HepG2 (cell line): ENCODE measurements around the gene B3GNT5. TPM values are rescaled to one million over a fixed set of nuclear protein-coding genes. Genes with fewer than 3 reads are reported as not detected.

Experiments used
- KAT7 ChIP-seq: IDR thresholded peaks from 2 replicates; pipeline ENCODE4 v1.6.1; 2018; ENCODE audit warnings: borderline replicate concordance, missing compliant biosample characterization
- MEIS1 ChIP-seq: sonication (generic); formaldehyde crosslinking; IDR thresholded peaks from 2 replicates; pipeline ENCODE4 v1.9.0; 2021; ENCODE audit warnings: mild to moderate bottlenecking, missing genetic modification reagents, moderate library complexity, borderline replicate concordance
- PHF8 ChIP-seq: sonication (generic); formaldehyde crosslinking; IDR thresholded peaks from 2 replicates; pipeline ENCODE4 v1.5.0; 2020; ENCODE audit warnings: missing genetic modification reagents
- TSC22D2 ChIP-seq: sonication (generic); formaldehyde crosslinking; IDR thresholded peaks from 2 replicates; pipeline ENCODE4 v1.5.1; 2020; ENCODE audit warnings: missing genetic modification reagents, mild to moderate bottlenecking, borderline replicate concordance
- U2AF1 ChIP-seq: fragments of 200-400 bp; formaldehyde crosslinking; optimal IDR thresholded peaks from 2 replicates; pipeline ENCODE3; 2017; ENCODE audit warnings: mild to moderate bottlenecking, low read depth, low read length
- ZEB1 ChIP-seq: IDR thresholded peaks from 2 replicates; pipeline ENCODE4 v1.6.1; 2012; ENCODE audit warnings: mild to moderate bottlenecking, low read depth, inconsistent platforms; ENCODE audit not compliant: insufficient replicate concordance
- ZNF275 ChIP-seq: sonication (generic); formaldehyde crosslinking; IDR thresholded peaks from 2 replicates; pipeline ENCODE4 v1.8.0; 2022; ENCODE audit warnings: missing genetic modification reagents, mild to moderate bottlenecking, inconsistent platforms, borderline replicate concordance
- ZNF543 ChIP-seq: sonication (generic); formaldehyde crosslinking; IDR thresholded peaks from 2 replicates; pipeline ENCODE4 v1.4.0; 2020; ENCODE audit warnings: mild to moderate bottlenecking, missing genetic modification reagents
- ZNF572 ChIP-seq: sonication (generic); formaldehyde crosslinking; IDR thresholded peaks from 2 replicates; pipeline ENCODE4 v1.5.1; 2020; ENCODE audit warnings: mild to moderate bottlenecking, missing genetic modification reagents
- ZNF724P ChIP-seq: sonication (generic); formaldehyde crosslinking; IDR thresholded peaks from 2 replicates; pipeline ENCODE4 v1.8.0; 2022; ENCODE audit warnings: missing genetic modification reagents, borderline replicate concordance
- polyA plus RNA-seq, 8 experiments: library from polyadenylated mRNA; depleted of rRNA in 3 of 8; stranded (reverse) in 7 of 8; unstranded in 1 of 8; fragments of >200 nt; fragmentation: Illumina TruSeq in 4 of 8; extraction: Trizol in 4 of 8; gene quantifications; 2 replicates each; pipeline versions ENCODE4 v1.2.1 to v1.2.3, GENCODE V29; 2011 to 2016; ENCODE audit warnings: low read depth in 4 of 8, missing spikeins in 1 of 8, mixed read lengths in 1 of 8; ENCODE audit not compliant: insufficient read depth in 1 of 8
- total RNA-seq, 5 experiments: library from RNA; depleted of rRNA; stranded (reverse); fragments of >200 nt; fragmentation: Illumina TruSeq; extraction: Trizol; gene quantifications; 2 replicates each; pipeline ENCODE4 v1.2.3, GENCODE V29; 2016; ENCODE audit warnings: low read depth in 1 of 5
- TF ChIP-seq, protein P1 (sequence below): sonication (generic); formaldehyde crosslinking; IDR thresholded peaks from 2 replicates; pipeline ENCODE4 v1.4.0; 2020; ENCODE audit warnings: missing genetic modification reagents
- TF ChIP-seq, protein P2 (sequence below): sonication (generic); formaldehyde crosslinking; IDR thresholded peaks from 2 replicates; pipeline ENCODE4 v1.8.0; 2022; ENCODE audit warnings: mild to moderate bottlenecking, missing genetic modification reagents; ENCODE audit not compliant: insufficient replicate concordance
- TF ChIP-seq, protein P3 (sequence below): sonication (generic); formaldehyde crosslinking; IDR thresholded peaks from 2 replicates; pipeline ENCODE4 v1.4.0; 2020; ENCODE audit warnings: missing genetic modification reagents
- TF ChIP-seq, protein P4 (sequence below): sonication (generic); formaldehyde crosslinking; IDR thresholded peaks from 2 replicates; pipeline ENCODE4 v1.5.0; 2020; ENCODE audit warnings: mild to moderate bottlenecking, missing genetic modification reagents, borderline replicate concordance
- TF ChIP-seq, protein P5 (sequence below): IDR thresholded peaks from 2 replicates; pipeline ENCODE4 v1.6.1; 2016; ENCODE audit warnings: missing compliant biosample characterization, missing genetic modification reagents, borderline replicate concordance

B3GNT5 gene
- total and polyA plus RNA-seq, 2 of the 13 experiments (the other 11 are each of a cell fraction or from before 2014, with no cell fraction given): not detected

DNA sequence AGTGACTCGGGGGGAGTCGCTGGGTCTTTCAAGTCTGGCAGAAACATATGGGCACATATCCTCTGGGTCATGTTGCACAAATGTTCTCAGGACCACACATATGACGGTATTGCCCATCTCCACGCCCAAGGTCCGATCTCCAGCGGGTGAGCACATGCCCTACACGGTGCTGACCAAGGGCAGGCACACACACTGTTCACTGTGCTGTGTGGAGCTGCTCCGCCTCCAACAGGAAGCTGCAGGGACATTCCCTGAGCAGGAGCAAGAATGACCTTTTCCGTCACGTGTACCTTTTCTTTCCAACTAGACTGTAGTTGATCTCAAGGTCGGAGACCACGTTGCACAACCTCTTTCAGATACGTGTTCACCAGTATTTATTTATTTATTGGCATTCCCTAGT, 41.7 kb upstream of the B3GNT5 start (continued):
- no peak for TF ChIP-seq TSC22D2
- 0 out of 2 replicates have a peak, but pooled peaks have one; percentile 45 for TF ChIP-seq ZNF572 (CRISPR knock-in tag)
- no peak; the same call in 1 of the 2 replicates for TF ChIP-seq ZNF275 (CRISPR knock-in tag)
- TF ChIP-seq, protein P1, sequence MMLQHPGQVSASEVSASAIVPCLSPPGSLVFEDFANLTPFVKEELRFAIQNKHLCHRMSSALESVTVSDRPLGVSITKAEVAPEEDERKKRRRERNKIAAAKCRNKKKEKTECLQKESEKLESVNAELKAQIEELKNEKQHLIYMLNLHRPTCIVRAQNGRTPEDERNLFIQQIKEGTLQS: no peak
- TF ChIP-seq, protein P2, sequence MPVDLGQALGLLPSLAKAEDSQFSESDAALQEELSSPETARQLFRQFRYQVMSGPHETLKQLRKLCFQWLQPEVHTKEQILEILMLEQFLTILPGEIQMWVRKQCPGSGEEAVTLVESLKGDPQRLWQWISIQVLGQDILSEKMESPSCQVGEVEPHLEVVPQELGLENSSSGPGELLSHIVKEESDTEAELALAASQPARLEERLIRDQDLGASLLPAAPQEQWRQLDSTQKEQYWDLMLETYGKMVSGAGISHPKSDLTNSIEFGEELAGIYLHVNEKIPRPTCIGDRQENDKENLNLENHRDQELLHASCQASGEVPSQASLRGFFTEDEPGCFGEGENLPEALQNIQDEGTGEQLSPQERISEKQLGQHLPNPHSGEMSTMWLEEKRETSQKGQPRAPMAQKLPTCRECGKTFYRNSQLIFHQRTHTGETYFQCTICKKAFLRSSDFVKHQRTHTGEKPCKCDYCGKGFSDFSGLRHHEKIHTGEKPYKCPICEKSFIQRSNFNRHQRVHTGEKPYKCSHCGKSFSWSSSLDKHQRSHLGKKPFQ (CRISPR knock-in tag): no peak
- no peak for TF ChIP-seq U2AF1
- TF ChIP-seq ZEB1: no peak
- no peak for TF ChIP-seq ZNF724P (CRISPR knock-in tag)
- TF ChIP-seq KAT7: no peak
- TF ChIP-seq, protein P3, sequence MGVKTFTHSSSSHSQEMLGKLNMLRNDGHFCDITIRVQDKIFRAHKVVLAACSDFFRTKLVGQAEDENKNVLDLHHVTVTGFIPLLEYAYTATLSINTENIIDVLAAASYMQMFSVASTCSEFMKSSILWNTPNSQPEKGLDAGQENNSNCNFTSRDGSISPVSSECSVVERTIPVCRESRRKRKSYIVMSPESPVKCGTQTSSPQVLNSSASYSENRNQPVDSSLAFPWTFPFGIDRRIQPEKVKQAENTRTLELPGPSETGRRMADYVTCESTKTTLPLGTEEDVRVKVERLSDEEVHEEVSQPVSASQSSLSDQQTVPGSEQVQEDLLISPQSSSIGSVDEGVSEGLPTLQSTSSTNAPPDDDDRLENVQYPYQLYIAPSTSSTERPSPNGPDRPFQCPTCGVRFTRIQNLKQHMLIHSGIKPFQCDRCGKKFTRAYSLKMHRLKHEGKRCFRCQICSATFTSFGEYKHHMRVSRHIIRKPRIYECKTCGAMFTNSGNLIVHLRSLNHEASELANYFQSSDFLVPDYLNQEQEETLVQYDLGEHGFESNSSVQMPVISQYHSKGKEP (CRISPR knock-in tag): no peak
- TF ChIP-seq MEIS1 (CRISPR knock-in tag): peak; percentile 50; the same call in 1 of the 2 replicates
- TF ChIP-seq, protein P4, sequence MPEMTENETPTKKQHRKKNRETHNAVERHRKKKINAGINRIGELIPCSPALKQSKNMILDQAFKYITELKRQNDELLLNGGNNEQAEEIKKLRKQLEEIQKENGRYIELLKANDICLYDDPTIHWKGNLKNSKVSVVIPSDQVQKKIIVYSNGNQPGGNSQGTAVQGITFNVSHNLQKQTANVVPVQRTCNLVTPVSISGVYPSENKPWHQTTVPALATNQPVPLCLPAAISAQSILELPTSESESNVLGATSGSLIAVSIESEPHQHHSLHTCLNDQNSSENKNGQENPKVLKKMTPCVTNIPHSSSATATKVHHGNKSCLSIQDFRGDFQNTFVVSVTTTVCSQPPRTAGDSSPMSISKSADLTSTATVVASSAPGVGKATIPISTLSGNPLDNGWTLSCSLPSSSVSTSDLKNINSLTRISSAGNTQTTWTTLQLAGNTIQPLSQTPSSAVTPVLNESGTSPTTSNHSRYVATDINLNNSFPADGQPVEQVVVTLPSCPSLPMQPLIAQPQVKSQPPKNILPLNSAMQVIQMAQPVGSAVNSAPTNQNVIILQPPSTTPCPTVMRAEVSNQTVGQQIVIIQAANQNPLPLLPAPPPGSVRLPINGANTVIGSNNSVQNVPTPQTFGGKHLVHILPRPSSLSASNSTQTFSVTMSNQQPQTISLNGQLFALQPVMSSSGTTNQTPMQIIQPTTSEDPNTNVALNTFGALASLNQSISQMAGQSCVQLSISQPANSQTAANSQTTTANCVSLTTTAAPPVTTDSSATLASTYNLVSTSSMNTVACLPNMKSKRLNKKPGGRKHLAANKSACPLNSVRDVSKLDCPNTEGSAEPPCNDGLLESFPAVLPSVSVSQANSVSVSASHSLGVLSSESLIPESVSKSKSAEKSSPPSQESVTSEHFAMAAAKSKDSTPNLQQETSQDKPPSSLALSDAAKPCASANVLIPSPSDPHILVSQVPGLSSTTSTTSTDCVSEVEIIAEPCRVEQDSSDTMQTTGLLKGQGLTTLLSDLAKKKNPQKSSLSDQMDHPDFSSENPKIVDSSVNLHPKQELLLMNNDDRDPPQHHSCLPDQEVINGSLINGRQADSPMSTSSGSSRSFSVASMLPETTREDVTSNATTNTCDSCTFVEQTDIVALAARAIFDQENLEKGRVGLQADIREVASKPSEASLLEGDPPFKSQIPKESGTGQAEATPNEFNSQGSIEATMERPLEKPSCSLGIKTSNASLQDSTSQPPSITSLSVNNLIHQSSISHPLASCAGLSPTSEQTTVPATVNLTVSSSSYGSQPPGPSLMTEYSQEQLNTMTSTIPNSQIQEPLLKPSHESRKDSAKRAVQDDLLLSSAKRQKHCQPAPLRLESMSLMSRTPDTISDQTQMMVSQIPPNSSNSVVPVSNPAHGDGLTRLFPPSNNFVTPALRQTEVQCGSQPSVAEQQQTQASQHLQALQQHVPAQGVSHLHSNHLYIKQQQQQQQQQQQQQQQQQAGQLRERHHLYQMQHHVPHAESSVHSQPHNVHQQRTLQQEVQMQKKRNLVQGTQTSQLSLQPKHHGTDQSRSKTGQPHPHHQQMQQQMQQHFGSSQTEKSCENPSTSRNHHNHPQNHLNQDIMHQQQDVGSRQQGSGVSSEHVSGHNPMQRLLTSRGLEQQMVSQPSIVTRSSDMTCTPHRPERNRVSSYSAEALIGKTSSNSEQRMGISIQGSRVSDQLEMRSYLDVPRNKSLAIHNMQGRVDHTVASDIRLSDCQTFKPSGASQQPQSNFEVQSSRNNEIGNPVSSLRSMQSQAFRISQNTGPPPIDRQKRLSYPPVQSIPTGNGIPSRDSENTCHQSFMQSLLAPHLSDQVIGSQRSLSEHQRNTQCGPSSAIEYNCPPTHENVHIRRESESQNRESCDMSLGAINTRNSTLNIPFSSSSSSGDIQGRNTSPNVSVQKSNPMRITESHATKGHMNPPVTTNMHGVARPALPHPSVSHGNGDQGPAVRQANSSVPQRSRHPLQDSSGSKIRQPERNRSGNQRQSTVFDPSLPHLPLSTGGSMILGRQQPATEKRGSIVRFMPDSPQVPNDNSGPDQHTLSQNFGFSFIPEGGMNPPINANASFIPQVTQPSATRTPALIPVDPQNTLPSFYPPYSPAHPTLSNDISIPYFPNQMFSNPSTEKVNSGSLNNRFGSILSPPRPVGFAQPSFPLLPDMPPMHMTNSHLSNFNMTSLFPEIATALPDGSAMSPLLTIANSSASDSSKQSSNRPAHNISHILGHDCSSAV: no peak
- TF ChIP-seq ZNF543: no peak
- no peak for TF ChIP-seq PHF8 (CRISPR knock-in tag)
- TF ChIP-seq, protein P5, sequence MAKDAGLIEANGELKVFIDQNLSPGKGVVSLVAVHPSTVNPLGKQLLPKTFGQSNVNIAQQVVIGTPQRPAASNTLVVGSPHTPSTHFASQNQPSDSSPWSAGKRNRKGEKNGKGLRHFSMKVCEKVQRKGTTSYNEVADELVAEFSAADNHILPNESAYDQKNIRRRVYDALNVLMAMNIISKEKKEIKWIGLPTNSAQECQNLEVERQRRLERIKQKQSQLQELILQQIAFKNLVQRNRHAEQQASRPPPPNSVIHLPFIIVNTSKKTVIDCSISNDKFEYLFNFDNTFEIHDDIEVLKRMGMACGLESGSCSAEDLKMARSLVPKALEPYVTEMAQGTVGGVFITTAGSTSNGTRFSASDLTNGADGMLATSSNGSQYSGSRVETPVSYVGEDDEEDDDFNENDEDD (CRISPR knock-in tag): peak; percentile 68; the same call in 1 of the 2 replicates
